B cell (primary cell): ENCODE data around the gene UNC13C. TPM values are rescaled to one million over a fixed set of nuclear protein-coding genes. Genes with fewer than 3 reads are reported as not detected.

Experiments used
- ATAC-seq: fragments of 200-7000 bp; cut with Tn5 transposase; one replicate; pipeline ENCODE4 v1.10.0; 2021; ENCODE audit warnings: low read depth, mild to moderate bottlenecking, moderate number of reproducible peaks, moderate library complexity
- CTCF ChIA-PET: fragments of 350-600 bp; sonication (Branson Sonifier 250); formaldehyde crosslinking; loops from one replicate; lab custom pipeline; 2021; ENCODE audit warnings: antibody characterized with exemption, inconsistent platforms; lab: Charles Lee
- POLR2A ChIA-PET: fragments of 350-600 bp; sonication (Branson Sonifier 250); formaldehyde crosslinking; loops from one replicate; lab custom pipeline; 2021; ENCODE audit warnings: antibody characterized with exemption; lab: Charles Lee
- DNase-seq: peaks from one replicate; pipeline ENCODE4 v3.0.0; 2013
- H2AFZ ChIP-seq: 2 replicates; pipeline ENCODE4 v1.6.1; 2012; ENCODE audit warnings: mild to moderate bottlenecking, low read depth, low read length; ENCODE audit not compliant: insufficient read depth, poor library complexity, severe bottlenecking
- H3K27ac ChIP-seq, 2 donors: 1 replicate in 1 of 2; 2 replicates in 1 of 2; pipeline ENCODE4 v1.5.1; 2012 to 2013; ENCODE audit warnings: low read length in 2 of 2, mild to moderate bottlenecking in 2 of 2, moderate library complexity in 1 of 2
- H3K27me3 ChIP-seq, 4 experiments: fragments of 200-600 bp in 1 of 4; sonication (generic) in 1 of 4; replicated peaks in 1 of 4; 1 replicate in 2 of 4; 2 replicates in 2 of 4; pipeline versions ENCODE4 v1.6.1 to v1.7.0; 2013 to 2016; ENCODE audit warnings: low read length in 3 of 4, mild to moderate bottlenecking in 2 of 4, mixed read lengths in 1 of 4, moderate library complexity in 1 of 4; ENCODE audit not compliant: insufficient read depth in 4 of 4, control insufficient read depth in 3 of 4; ENCODE audit errors: control extremely low read depth in 1 of 4
- H3K36me3 ChIP-seq, 2 experiments: replicated peaks in 1 of 2; 1 replicate in 1 of 2; 2 replicates in 1 of 2; pipeline versions ENCODE4 v1.6.1 to v1.7.1; 2013; ENCODE audit warnings: low read length in 1 of 2; ENCODE audit not compliant: insufficient read depth in 2 of 2, control insufficient read depth in 1 of 2; ENCODE audit errors: control extremely low read depth in 1 of 2, extremely low read depth in 1 of 2
- H3K4me1 ChIP-seq, 2 donors: fragments of 200-600 bp in 1 of 2; sonication (generic) in 1 of 2; 1 replicate in 1 of 2; 2 replicates in 1 of 2; pipeline versions ENCODE4 v1.5.1 to v1.6.1; 2013 to 2017; ENCODE audit warnings: low read length in 2 of 2; ENCODE audit not compliant: control insufficient read depth in 2 of 2, insufficient read depth in 2 of 2
- H3K4me2 ChIP-seq: replicated peaks from 2 replicates; pipeline ENCODE3; 2012; ENCODE audit warnings: mild to moderate bottlenecking, low read depth, low read length; ENCODE audit not compliant: poor library complexity, severe bottlenecking
- H3K4me3 ChIP-seq, 5 experiments: fragments of 200-600 bp in 1 of 5; sonication (generic) in 1 of 5; 1 replicate in 3 of 5; 2 replicates in 2 of 5; pipeline versions ENCODE4 v1.5.1 to v1.7.0; 2011 to 2016; ENCODE audit warnings: low read length in 4 of 5, mild to moderate bottlenecking in 4 of 5, low read depth in 2 of 5, control low read depth in 1 of 5, moderate library complexity in 1 of 5; ENCODE audit not compliant: insufficient read depth in 1 of 5; ENCODE audit errors: control extremely low read depth in 1 of 5, extremely low read depth in 1 of 5
- H3K79me2 ChIP-seq: fragments of 200-600 bp; sonication (generic); one replicate; pipeline ENCODE4 v1.6.0; 2016; ENCODE audit warnings: low read length; ENCODE audit not compliant: control insufficient read depth, insufficient read depth
- H3K9ac ChIP-seq: fragments of 200-600 bp; sonication (generic); 2 replicates; pipeline ENCODE4 v1.6.1; 2017; ENCODE audit warnings: mild to moderate bottlenecking, low read length, moderate library complexity
- H3K9me3 ChIP-seq, 3 donors: one replicate each; pipeline versions ENCODE4 v1.6.1 to v1.7.1; 2013; ENCODE audit warnings: low read length in 2 of 3; ENCODE audit not compliant: control insufficient read depth in 2 of 3, insufficient read depth in 1 of 3; ENCODE audit errors: control extremely low read depth in 1 of 3
- H4K20me1 ChIP-seq: 2 replicates; pipeline ENCODE4 v1.6.0; 2012; ENCODE audit warnings: mild to moderate bottlenecking, low read length; ENCODE audit not compliant: insufficient read depth, control insufficient read depth, poor library complexity, severe bottlenecking
- H3K27ac Mint-ChIP-seq: one replicate; pipeline ENCODE4 v1.8.0; 2021; ENCODE audit warnings: mixed read lengths
- H3K27me3 Mint-ChIP-seq: one replicate; pipeline ENCODE4 v1.8.0; 2021; ENCODE audit warnings: mixed read lengths
- H3K4me1 Mint-ChIP-seq: one replicate; pipeline ENCODE4 v1.8.0; 2021; ENCODE audit warnings: mixed read lengths
- H3K4me3 Mint-ChIP-seq: one replicate; pipeline ENCODE4 v1.8.0; 2021; ENCODE audit warnings: mixed read lengths
- H3K9me3 Mint-ChIP-seq: one replicate; pipeline ENCODE4 v1.8.0; 2022; ENCODE audit warnings: mixed read lengths; ENCODE audit not compliant: insufficient read depth
- CTCF ChIP-seq: fragments of 200-600 bp; IDR thresholded peaks from one replicate; pipeline ENCODE4 v1.8.0; 2022; ENCODE audit warnings: antibody characterized with exemption, mild to moderate bottlenecking
- EZH2 ChIP-seq: IDR thresholded peaks from 2 replicates; pipeline ENCODE4 v1.6.1; 2012; ENCODE audit warnings: borderline replicate concordance, low read depth, mild to moderate bottlenecking, moderate library complexity, low read length; ENCODE audit not compliant: insufficient read depth, poor library complexity, severe bottlenecking
- WGBS: methylation state at CpG from one replicate; pipeline ENCODE4 v1.1.5; 2013; ENCODE audit warnings: missing lambda C conversion rate; ENCODE audit not compliant: insufficient coverage; 5-methylcytosine and 5-hydroxymethylcytosine counted together
- intact Hi-C: fragments of 100-400 bp; cut with micrococcal nuclease; formaldehyde crosslinking; loops from one replicate; pipeline ENCODE4 v1.10.0; 2022
- polyA plus RNA-seq: library from polyadenylated mRNA; depleted of rRNA; stranded (reverse); fragments of >200 nt; gene quantifications from 2 replicates; pipeline ENCODE4 v1.2.3, GENCODE V29; 2012
- total RNA-seq, 2 donors: library from RNA; stranded (reverse); fragments of 120-200 nt in 1 of 2; gene quantifications; 1 replicate in 1 of 2; 2 replicates in 1 of 2; pipeline versions ENCODE4 v1.2.3 to v1.2.4, GENCODE V29; 2013 to 2022

The UNC13C gene
- total and polyA plus RNA-seq, 2 donors (not counting 1 experiment from before 2014, with no cell fraction given) = not detected

- ChIA-PET CTCF (no interaction called here), POLR2A (no interaction called here)
- no peak overlapping the region for H3K27ac Mint-ChIP-seq
- intact Hi-C loops = no loop called here
- Histone ChIP-seq H3K4me2 (no peak overlapping the region), H3K79me2 (no peaks in the 10 kb centered on the region), H3K9ac (no peak overlapping the region), H3K9me3 (no peaks in the 10 kb centered on the region), H4K20me1 (no peaks in the 10 kb centered on the region), H2AFZ (no peak overlapping the region), H3K36me3 (no peaks in the 10 kb centered on the region), H3K4me1 (no peaks in the 10 kb centered on the region), H3K27me3 (no peaks in the 10 kb centered on the region), H3K27ac (no peak overlapping the region), H3K4me3 (no peak overlapping the region)
- WGBS = 80% methylated on average over 1 of the region's 3 CpGs
- no peaks in the 10 kb centered on the region for H3K9me3 Mint-ChIP-seq
- no peaks in the 10 kb centered on the region for H3K27me3 Mint-ChIP-seq
- no peaks in the 10 kb centered on the region for H3K4me1 Mint-ChIP-seq
- no peak for TF ChIP-seq CTCF
- ATAC-seq = no peak
- H3K4me3 Mint-ChIP-seq = no peak overlapping the region
- no peak for DNase-seq
Measured at GRCh38 chr15:54273928-54274327, 295.7 kb downstream of the UNC13C start.

- Histone ChIP-seq H3K4me1 (no peaks in the 10 kb centered on the region), H3K4me3 (no peak overlapping the region), H3K9ac (no peak overlapping the region), H3K27ac (no peak overlapping the region), H3K79me2 (no peaks in the 10 kb centered on the region), H3K9me3 (no peaks in the 10 kb centered on the region), H2AFZ (no peak overlapping the region), H4K20me1 (no peaks in the 10 kb centered on the region), H3K36me3 (no peaks in the 10 kb centered on the region), H3K4me2 (no peak overlapping the region), H3K27me3 (no peaks in the 10 kb centered on the region)
- no peaks in the 10 kb centered on the region for H3K27me3 Mint-ChIP-seq
- H3K4me1 Mint-ChIP-seq = no peaks in the 10 kb centered on the region
- intact Hi-C loops = no loop called here
- 100% methylated on average over 2 of the region's 4 CpGs for WGBS
- no peak overlapping the region for H3K27ac Mint-ChIP-seq
- ATAC-seq = no peak
- no peak overlapping the region for H3K4me3 Mint-ChIP-seq
- ChIA-PET POLR2A (no interaction called here), CTCF (no interaction called here)
- H3K9me3 Mint-ChIP-seq = no peaks in the 10 kb centered on the region
- TF ChIP-seq CTCF (no peak), EZH2 (no peak)
- DNase-seq = no peak
Measured at GRCh38 chr15:54277834-54278233, 299.6 kb downstream of the UNC13C start.
